ENCODE data around the gene EDARADD. TPM values are rescaled to one million over a fixed set of nuclear protein-coding genes. Genes with fewer than 3 reads are reported as not detected.

The EDARADD gene
- total and polyA plus RNA-seq, 2 of the 8 experiments (the other 6 are each of a cell fraction or from before 2014, with no cell fraction given), result 3.4 to 6.1 TPM

DNA sequence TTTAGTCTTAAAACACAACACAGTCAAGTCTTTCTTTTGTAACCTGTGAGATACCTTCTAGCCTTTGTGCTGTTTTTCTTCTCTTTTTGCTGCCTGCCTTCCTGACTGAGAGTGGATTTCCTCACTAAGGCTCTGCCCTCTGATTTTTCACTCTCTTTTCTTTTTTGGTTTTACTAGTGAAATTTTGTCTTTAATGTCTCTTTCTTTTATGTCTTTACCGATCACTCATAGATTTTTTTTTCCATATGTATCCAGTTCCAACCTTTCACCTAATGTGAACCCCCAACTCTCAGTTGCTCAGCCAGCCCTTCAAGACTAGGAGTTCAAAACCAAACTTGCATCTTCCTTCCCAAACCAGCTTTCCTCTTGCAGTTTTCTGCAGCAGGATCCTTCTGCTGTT lies 136.2 kb downstream of the EDARADD start (continued):
- no peak for TF ChIP-seq SRF (IDR thresholded peaks at IDR 0.05; ENCODE audit: low read depth, low read length)
- TF ChIP-seq SIX5 (IDR thresholded peaks at IDR 0.05; ENCODE audit: low read depth, low read length), result no peak
- TF ChIP-seq CBX5 (IDR thresholded peaks at IDR 0.05; ENCODE audit: low read depth, low read length), result no peak
- no peak for TF ChIP-seq CHD1 (IDR thresholded peaks at IDR 0.05; ENCODE audit: low read depth, low read length)
- TF ChIP-seq RBBP5 (IDR thresholded peaks at IDR 0.05; ENCODE audit: borderline replicate concordance, low read depth, low read length), result no peak
- no peak for TF ChIP-seq SP4 (IDR thresholded peaks at IDR 0.05; ENCODE audit: low read length)
- TF ChIP-seq KDM5A (IDR thresholded peaks at IDR 0.05; ENCODE audit: low read length), result no peak
